HepG2 (cell line): Measurements from ENCODE around the gene SHROOM2.

ENCODE experiments used
- EZH2 ChIP-seq: conservative IDR thresholded peaks from 2 replicates; pipeline ENCODE4 v1.6.1; 2012; ENCODE audit warnings: mild to moderate bottlenecking, low read depth, low read length, moderate library complexity
- ZFP91 ChIP-seq: sonication (generic); formaldehyde crosslinking; IDR thresholded peaks from 2 replicates; pipeline ENCODE4 v1.9.0; 2022; ENCODE audit warnings: missing genetic modification reagents, mild to moderate bottlenecking, borderline replicate concordance
- ZNF33B ChIP-seq: sonication (generic); formaldehyde crosslinking; IDR thresholded peaks from 2 replicates; pipeline ENCODE4 v1.5.1; 2020; ENCODE audit warnings: mild to moderate bottlenecking, missing genetic modification reagents
- ZNF451 ChIP-seq: sonication (generic); formaldehyde crosslinking; IDR thresholded peaks from 2 replicates; pipeline ENCODE4 v1.5.0; 2020; ENCODE audit warnings: mild to moderate bottlenecking, missing genetic modification reagents
- TF ChIP-seq, protein P1 (sequence below): IDR thresholded peaks from 2 replicates; pipeline ENCODE4 v1.6.1; 2012; ENCODE audit warnings: inconsistent platforms
- TF ChIP-seq, protein P2 (sequence below): sonication (generic); formaldehyde crosslinking; IDR thresholded peaks from 2 replicates; pipeline ENCODE4 v1.4.0; 2020; ENCODE audit warnings: missing genetic modification reagents

DNA sequence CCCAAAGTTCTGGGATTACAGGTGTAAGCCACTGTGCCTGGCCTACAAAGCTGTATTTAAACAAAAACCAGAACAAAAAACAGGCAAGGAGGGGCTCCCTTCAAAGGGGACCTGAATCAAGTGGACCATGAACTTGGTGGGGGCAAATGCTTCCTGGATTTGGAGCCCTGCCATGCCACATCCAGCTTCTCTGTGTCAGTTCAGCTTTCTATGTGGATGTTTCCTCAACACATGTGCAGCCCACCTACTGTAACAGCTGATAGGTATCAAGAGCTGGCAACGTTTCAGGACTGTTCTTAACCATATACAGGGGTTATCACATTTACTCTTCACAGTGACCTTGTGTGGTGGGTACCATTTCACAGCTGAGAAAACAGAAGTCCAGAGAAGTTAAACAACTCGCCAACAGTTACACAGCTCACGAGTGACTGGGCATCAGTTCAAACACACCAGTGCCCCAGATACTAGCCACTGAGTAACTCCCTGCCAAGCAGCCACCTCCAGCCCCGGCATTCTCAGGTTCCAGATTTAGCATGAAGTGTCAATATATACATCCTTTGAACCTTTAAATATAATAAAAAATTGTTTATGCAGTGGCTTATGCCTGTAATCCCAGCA lies 28.1 kb upstream of the SHROOM2 start:
- no peak for TF ChIP-seq ZFP91 (CRISPR knock-in tag)
- TF ChIP-seq, protein P1, sequence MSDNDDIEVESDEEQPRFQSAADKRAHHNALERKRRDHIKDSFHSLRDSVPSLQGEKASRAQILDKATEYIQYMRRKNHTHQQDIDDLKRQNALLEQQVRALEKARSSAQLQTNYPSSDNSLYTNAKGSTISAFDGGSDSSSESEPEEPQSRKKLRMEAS, result no peak
- TF ChIP-seq, protein P2, sequence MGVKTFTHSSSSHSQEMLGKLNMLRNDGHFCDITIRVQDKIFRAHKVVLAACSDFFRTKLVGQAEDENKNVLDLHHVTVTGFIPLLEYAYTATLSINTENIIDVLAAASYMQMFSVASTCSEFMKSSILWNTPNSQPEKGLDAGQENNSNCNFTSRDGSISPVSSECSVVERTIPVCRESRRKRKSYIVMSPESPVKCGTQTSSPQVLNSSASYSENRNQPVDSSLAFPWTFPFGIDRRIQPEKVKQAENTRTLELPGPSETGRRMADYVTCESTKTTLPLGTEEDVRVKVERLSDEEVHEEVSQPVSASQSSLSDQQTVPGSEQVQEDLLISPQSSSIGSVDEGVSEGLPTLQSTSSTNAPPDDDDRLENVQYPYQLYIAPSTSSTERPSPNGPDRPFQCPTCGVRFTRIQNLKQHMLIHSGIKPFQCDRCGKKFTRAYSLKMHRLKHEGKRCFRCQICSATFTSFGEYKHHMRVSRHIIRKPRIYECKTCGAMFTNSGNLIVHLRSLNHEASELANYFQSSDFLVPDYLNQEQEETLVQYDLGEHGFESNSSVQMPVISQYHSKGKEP (CRISPR knock-in tag), result no peak
- TF ChIP-seq EZH2, result no peak
- TF ChIP-seq ZNF451 (CRISPR knock-in tag), result no peak
- no peak for TF ChIP-seq ZNF33B (CRISPR knock-in tag)
